HG03097 (cell line): Measurements from ENCODE around the gene MACROD2.

Experiments
- ATAC-seq: cut with Tn5 transposase; IDR thresholded peaks from one replicate; pipeline ENCODE4 v1.9.1; 2021; ENCODE audit not compliant: unreplicated experiment, low FRiP score

MACROD2 gene

DNA sequence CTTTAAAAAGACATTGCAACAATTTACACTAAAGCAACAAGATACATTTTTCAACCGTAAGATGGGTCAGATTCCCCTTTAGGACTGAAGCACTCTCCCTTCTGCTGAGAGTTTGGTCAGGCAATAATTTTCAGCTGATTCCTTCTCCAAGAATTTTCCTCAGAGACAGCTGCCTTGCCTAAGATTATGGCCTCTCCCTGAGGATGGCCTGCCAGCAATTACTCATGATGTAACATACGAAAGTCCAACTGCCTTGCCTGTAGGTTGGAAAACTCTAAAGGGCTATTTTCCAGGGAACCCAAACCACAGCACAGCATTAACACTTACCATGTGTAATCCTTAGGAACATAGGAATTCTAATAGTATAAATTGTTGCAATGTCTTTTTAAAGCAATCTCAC lies 571.2 kb downstream of the MACROD2 start:
- no peak for ATAC-seq

DNA sequence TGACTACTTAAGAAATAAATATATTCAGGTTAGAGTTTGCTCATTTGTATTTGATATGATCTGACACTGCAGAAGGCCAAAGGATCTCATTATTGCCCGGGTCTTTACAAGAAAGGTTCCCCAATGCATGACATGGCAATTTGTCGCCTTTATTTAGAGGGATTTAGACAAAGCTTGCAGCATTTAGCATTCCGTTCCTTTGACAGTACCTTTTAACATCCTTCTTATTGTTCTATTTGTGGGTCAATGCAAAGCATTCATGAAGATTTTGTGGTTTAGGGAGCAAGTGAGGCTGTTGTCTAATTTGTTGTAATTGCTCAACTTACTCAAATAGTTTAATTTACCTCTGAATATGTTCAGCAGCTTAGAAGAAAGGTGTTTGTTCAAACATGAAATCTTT lies 572.9 kb downstream of the MACROD2 start:
- no peak for ATAC-seq

DNA sequence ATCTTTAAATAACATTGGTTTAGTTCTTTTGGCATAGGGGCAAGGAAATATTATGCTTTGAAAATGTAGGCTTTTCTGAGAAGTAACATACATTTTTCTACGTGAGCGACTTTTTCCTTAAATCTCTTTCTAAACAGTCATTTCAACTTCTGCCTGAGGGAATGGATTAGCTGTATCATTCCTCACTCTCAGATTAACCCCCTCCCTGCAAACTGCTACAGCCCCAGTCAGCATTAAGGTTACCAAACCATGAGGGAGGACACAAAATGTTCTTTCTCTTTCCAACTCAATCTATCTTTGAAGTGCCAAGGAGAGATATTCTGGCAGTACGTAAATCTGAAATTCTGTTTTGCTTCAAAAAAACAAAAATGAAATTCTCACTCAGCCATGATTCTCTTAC lies 573.4 kb downstream of the MACROD2 start:
- no peak for ATAC-seq

DNA sequence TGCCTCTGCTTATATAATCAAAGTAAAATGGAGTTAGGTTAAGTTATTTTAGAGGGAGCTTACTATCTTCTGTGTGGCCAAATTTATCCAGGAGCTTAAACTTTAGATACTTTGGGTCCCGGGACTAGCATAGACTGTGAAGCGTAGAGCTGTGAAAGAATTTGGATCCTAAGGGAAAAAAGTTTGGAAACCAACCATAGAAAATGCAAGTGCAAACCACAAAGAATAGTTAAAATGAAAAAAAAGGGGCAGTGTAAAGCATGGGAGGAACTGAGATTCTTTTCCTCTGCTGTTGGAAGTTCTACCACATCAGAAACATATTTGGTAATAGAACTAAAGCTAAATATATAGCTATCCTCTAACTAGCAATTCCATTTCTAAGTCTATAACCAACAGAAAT lies 574.3 kb downstream of the MACROD2 start:
- no peak for ATAC-seq

DNA sequence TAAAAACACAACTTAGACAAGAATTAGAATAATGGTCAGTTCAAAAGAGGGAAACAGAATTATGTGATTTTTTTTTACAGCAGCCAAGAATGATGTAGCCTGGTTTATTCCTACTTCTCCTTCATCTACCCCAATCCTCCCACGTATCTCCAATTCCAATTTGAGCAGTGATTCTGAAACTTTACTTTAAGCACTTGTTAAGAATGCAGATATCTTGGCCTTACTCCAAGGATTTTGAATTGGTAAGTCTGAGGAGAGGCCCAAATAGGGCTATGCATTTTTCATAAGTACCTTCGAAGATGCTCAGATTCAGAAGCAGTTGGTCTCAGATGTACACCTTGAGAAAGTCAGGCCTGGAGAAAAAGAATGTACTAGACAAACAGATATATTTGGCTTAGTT lies 575.5 kb downstream of the MACROD2 start:
- ATAC-seq: no peak

DNA sequence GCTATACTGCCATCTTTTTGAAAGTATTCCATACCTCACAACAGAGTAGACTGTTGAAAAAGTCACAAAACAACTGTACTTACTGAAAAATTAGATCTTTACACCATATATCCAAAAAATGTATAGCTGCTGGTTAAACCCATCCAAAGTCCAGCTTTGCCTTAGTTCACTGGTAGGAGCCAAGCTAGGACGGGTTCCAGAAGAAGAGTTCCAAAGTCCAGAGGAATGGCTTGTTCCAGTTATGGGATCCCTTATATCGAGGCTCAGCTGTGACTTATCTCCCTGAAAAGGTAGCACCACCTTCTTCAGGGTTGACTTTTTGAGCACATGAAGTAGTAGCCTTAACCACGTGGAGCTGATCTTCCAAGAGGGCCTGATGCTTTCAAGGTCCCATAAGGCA lies 578.4 kb downstream of the MACROD2 start:
- ATAC-seq: no peak

DNA sequence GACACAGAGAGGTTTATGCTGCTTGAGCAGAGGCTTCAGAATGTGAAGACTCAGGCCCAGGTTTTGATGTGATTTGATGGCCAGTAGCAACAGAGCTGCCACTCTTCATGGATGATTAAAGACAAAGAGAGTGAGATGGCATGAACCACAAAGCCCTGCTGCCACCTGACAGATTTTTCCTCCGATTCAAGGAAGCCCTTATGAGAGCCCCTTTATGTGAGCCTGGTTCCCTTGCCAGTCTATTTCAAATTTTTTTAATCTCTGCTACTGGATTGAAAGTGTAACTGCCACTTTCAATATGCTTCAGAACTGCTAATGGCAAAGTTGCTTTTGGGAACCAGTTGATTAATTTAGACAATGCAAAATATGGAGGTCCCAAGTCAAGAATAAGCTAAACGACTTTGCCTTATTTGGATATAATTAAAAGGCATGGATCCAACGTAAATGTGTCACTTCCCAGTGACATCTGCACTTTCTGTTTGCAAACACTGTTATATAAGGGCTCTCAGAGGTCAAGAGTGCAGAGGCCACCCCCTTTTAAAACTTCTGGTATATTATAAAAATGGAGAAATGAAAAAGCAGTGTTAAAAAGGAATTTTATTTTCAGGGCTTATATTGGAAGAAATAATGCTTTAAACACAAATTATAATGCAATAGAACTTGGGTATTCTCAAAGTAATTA lies 581.0 kb downstream of the MACROD2 start:
- no peak for ATAC-seq

DNA sequence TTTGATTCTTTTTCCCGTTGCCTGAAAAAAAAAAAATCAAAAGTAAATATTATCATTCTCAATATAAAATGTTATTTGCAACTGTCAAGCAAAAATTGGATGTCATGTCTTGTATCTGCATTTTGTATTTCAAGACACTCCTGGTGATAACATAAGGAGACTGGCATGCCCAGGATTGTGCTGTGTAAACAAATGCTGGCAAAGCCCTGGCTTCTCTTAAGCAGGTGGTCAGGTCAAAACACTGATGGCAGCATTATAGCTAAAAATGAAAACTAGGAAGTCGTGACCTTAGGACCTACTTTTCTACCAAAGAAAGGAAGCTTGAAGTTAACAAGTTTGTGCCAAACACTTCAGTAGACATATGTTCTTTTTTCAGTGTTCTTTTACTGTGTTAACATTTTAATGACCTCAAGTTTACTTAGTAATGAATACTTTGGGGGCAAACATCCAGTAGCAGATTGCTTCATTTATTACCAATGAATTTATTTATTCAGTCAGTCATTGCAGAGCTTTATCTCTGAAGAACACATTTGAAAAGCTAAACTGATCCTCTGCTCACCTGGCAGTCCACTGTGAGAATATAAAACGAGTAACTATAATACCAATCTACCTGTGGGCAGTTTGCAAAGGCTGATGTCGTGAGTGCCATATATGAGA lies 585.2 kb downstream of the MACROD2 start:
- ATAC-seq: no peak

DNA sequence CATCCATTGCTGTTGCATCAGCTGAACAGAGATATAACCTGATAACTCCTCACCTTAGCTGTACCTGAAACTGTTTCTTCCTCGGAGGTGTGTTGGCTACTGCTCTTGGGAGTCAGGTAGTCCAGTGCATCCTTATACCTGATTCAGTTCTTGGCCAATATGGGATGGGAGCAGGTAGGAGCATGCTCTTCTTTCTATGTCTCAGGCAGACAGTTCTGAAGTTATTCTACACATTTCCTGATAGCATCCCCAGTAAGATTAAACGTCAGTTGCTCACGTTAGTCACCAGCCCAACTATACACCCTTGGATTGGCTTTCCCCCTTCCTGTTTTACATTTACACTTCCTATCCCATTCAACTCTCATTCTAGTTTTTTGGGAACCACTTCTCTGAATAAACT lies 586.4 kb downstream of the MACROD2 start:
- no peak for ATAC-seq

DNA sequence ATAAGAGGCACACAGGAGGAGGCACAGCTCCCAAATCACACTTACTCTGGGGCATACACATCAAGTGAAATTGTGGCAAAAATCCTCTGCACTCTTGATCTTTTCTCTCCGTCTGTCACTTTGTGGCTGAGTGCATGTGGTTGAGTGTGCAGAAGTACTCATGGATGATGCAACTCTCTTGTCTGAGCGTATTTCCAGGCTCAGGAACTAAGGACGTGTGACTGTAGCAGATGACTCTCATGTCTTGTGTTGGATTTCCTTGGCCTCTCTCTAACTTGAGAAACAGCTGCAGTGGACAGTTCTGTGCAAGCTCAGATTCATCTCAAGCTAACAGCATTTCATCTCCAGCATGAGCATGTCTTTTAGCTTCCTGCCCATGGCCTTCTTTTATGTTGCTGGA lies 587.5 kb downstream of the MACROD2 start:
- ATAC-seq: no peak

DNA sequence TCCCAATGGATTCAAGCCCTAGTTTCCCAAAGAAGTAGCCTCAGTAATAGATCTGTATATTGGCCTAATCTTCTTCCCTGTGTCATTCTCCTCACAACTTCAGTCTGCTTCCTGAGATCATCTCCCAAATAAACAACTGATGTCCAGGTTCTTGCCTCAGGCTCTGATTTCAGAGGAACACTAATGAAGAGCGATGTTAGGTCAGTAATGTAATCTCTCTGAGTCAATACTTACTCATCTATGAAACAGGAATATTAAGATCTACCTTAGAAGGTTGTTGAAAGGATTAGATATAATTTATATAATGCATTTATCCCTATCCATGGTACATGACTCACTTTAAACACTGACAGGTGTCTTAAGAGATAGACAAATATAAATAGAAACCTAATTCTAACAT lies 588.1 kb downstream of the MACROD2 start:
- no peak for ATAC-seq

DNA sequence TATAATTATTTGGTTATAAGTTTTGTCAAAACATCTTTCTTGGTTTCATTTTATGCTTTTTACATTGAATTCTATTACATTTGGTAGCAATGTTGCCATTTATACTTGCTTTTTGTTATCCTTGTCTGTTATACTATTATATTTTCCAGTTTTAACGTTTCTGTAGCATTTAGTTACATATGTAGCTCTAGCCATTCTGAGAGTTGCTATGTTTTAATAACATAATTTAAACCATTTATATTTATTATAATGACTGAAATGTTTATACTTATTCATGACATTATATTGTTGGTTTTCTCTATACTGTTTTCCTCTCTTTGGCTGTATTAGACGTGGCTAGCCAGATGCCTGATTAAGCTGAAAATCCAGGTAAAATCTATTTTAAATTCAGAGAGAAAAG lies 594.1 kb downstream of the MACROD2 start:
- no peak for ATAC-seq

DNA sequence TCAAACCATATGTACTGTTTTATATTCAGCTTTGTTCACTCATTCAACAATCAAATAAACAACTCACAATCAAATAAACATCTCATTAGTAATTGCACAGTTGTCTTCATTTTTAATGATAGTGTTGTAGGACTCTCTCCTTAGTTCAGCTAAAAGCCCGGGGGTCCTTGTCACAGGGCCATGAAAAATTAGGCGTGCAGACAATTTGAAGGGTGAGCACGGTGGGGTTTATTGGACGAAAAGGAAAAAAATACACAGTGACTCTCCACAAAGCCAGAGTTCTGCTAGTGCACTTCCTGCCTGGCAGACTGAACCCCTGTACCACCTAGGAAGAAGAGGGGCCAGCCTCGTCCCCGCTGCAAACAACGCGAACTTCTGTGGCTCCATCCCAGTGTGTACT lies 599.7 kb downstream of the MACROD2 start:
- ATAC-seq: no peak

DNA sequence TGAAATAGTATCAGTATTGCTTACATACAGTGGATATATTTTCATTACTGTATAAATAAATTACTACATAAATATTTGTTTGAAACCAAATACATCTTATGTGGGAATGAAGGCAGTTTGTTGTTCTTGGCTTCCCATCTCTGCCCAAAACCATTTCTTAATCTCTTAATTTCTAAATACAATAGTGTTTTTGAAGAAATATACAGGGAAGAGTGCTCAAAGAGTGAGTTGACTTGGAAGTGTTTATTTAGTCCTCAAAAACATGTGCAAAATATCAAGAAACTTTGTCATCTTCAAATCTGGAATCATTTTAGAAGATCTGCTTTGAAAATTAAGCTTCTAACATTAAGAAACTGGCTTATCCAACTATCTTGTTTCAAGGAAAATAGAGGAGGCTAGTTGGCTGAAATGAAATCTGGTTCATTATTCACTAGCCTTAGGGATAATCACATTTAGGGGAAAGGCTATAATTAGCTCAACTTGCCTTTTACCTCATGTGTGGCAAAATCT lies 601.9 kb downstream of the MACROD2 start:
- no peak for ATAC-seq

DNA sequence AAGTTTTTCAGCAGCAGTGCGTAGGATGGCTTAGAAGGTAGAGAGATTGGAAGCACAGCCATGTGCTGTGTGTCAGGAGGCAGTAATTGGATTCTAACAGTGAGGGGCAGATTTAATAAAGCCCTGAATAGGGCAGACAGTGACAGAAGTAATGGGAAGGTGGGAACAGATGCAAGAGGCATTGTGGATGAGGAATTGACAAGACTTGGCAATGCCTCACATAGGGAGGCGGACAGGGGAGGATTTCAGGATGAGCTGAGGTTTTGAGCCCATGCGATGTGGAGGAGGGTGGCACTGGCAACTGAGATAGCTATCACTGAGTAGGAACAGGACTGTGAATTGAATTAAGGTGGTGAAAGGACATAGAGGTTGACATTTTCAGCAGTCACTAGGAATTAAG lies 604.3 kb downstream of the MACROD2 start:
- ATAC-seq: no peak

DNA sequence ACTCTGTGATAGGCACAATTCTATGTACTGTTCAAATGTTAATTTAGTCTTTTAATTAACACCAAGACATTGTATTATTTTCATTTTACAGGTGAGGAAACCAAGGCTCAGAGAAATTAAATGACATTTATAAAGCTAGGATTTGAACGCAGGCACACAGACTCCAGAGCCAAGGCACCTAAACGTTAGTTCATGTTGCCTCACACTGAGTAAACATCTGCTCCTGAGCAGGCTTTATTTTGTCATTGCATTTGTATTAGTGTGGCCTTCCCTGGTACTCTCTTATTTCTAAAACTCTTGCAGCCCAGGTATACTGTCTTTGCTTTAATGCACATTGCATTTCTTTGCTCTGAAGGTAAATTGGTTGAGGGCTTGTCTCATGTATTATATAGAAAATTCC lies 605.2 kb downstream of the MACROD2 start:
- ATAC-seq: no peak

DNA sequence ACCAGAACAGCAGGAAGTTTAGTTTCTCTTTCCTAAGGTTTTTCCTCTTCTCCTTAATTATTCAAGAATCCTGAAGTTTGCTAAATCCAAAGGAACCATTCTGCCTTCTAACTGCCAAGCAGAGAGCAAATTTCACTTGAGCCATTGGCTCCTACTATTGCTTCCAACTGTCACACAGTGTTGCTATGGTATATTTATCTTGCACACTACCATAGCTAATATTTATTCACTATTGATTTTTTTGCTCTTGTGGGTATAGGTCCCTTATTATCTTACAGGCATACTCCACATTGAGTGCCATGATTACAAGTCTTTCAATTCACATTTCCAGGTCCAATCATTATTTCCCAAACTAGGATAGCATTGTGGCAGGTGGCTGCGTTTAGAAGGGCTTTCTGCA lies 608.8 kb downstream of the MACROD2 start:
- ATAC-seq: no peak

DNA sequence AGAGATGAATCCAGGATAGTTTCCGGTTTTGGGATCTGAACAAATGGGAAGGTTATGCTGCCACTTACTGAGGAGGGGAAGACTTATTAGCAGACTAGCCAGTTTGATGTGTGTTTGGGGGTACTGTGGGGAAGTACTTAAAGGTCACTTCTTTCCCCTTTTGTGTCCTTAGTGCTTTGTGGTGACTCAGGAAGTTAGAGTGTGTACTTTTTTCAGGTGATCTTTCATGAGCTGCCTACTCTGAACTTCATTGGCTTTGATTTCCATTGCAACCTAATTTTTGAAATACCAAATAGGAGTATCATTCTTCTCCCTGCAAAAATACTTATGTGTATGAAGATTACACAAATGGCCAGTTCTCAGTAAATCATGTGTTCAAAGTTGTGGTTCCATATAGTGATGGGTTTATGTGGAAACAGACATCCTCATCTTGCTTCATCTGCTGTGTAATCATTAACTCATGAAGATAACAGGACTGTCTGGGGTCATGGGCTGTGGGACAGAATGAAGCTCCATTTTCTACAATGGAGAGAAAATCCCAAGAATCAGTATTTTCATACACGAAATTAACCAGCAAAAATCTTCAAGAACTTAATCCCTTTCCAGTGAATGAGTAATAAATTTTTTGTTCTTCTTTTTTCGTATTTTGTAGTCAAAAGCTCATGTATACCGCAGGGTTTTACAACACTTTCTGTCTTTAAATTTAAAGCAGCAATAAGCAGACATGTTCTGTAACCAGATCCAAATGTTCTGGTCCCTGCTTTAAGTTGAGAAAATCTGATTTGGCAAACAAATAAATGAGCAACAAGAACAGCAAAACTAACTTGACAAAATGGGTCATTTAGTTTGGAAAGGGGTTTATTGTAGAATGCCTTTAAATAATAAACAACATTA lies 614.3 kb downstream of the MACROD2 start:
- no peak for ATAC-seq

DNA sequence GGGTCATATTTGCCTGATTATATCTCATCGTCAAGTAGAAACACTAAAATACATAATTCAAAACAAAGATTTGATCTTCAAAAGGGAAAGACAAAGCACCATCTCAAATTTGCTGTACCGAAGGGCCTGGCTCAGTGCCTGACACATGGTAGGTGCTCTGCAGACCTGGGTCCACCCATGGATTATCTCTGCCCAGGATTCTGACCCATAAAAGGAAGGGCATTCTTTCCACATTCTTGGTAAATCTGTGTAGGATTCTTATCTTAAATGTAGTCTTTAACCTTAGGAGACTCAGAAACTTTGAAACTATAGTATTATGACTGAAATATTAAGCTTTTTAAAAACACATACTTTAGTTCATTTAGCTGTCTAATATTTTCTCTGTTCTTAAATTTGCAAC lies 616.2 kb downstream of the MACROD2 start:
- no peak for ATAC-seq

DNA sequence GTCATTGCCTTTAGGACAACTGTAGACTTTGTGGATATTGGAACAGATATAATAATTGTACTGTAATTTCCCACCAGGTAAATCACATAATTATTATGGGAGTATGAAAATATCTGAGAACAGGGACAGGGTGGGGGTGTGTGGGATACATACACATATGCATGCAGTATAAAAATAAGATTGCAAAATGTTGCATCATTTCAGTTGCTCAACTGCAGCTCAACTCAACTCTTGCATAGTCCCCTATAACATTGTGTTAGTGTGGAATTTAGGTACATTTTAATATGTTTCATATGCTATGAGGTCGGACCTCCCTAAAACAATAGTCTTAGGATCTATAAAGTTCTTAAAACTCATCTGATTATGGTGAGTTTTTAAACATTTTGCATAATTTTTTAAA lies 617.1 kb downstream of the MACROD2 start:
- no peak for ATAC-seq

DNA sequence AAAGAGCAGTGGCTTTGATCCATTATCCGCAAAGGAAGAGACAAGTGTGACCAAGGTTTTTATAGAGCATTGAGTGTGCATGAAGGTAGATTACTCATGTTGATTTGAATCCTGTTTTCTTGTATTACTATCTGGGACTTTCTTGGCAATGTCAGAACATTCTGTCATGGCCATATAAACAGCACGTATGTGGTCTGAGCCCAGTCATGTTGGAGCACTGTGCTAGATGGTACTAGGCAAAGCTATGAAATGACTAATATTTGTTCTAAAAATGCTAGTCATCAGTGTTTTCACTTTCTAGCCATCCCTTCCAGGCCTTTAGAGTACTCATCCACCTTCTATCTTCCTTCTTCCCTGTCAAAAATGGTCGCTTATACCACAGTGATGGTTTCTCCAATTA lies 620.7 kb downstream of the MACROD2 start:
- no peak for ATAC-seq
